ENCODE measurements around the gene RRAS.
"Not testable (repeated sequence)": the region's sequence is repeated elsewhere in the genome, so short reads cannot be mapped to it uniquely, and the experiment has no call there.

Gene RRAS

GRCh38 chr19:49637821-49638738 lies 1.9 kb downstream of the RRAS start:
- DNase-seq = peak; percentile 77
- in situ Hi-C loops (cut with HindIII; ENCODE audit: low pct_ligation_motif_present, low pct_unique_long_range_greater_than_20kb, low sequenced_read_pairs) = no loop called here

- in situ Hi-C loops (cut with HindIII; ENCODE audit: low pct_ligation_motif_present, low pct_unique_long_range_greater_than_20kb, low sequenced_read_pairs) = no loop called here
- no peak for DNase-seq
These were observed 3.6 kb downstream of the RRAS start for GRCh38 chr19:49636233-49636932.

- in situ Hi-C loops (cut with HindIII; ENCODE audit: low pct_ligation_motif_present, low pct_unique_long_range_greater_than_20kb, low sequenced_read_pairs) = no loop called here
- peak; percentile 8 for DNase-seq
These were observed 4.3 kb downstream of the RRAS start for GRCh38 chr19:49635530-49636232.

- in situ Hi-C loops (cut with HindIII; ENCODE audit: low pct_ligation_motif_present, low pct_unique_long_range_greater_than_20kb, low sequenced_read_pairs); DNase-seq: not testable (repeated sequence)
These were observed 6.7 kb downstream of the RRAS start for GRCh38 chr19:49633273-49633672.

- DNase-seq = no peak
- in situ Hi-C loops (cut with HindIII; ENCODE audit: low pct_ligation_motif_present, low pct_unique_long_range_greater_than_20kb, low sequenced_read_pairs) = no loop called here
These were observed 7.4 kb downstream of the RRAS start for GRCh38 chr19:49632576-49632975.

- in situ Hi-C loops (cut with HindIII; ENCODE audit: low pct_ligation_motif_present, low pct_unique_long_range_greater_than_20kb, low sequenced_read_pairs) = no loop called here
- no peak for DNase-seq
These were observed 8.2 kb downstream of the RRAS start for GRCh38 chr19:49631610-49632192.

- in situ Hi-C loops (cut with HindIII; ENCODE audit: low pct_ligation_motif_present, low pct_unique_long_range_greater_than_20kb, low sequenced_read_pairs) = no loop called here
- no peak for DNase-seq
These were observed 8.8 kb downstream of the RRAS start for GRCh38 chr19:49631014-49631588.

- DNase-seq = no peak
- in situ Hi-C loops (cut with HindIII; ENCODE audit: low pct_ligation_motif_present, low pct_unique_long_range_greater_than_20kb, low sequenced_read_pairs) = no loop called here
These were observed 10.3 kb downstream of the RRAS start for GRCh38 chr19:49629659-49630058.

- DNase-seq = no peak
- in situ Hi-C loops (cut with HindIII; ENCODE audit: low pct_ligation_motif_present, low pct_unique_long_range_greater_than_20kb, low sequenced_read_pairs) = no loop called here
These were observed 13.7 kb downstream of the RRAS start for GRCh38 chr19:49626226-49626625.

GRCh38 chr19:49624967-49625910 lies 14.7 kb downstream of the RRAS start:
- in situ Hi-C loops (cut with HindIII; ENCODE audit: low pct_ligation_motif_present, low pct_unique_long_range_greater_than_20kb, low sequenced_read_pairs) = no loop called here
- DNase-seq = no peak

- in situ Hi-C loops (cut with HindIII; ENCODE audit: low pct_ligation_motif_present, low pct_unique_long_range_greater_than_20kb, low sequenced_read_pairs); DNase-seq: not testable (repeated sequence)
These were observed 22.1 kb downstream of the RRAS start for GRCh38 chr19:49617860-49618259.

GRCh38 chr19:49616945-49617344 lies 23.0 kb downstream of the RRAS start:
- in situ Hi-C loops (cut with HindIII; ENCODE audit: low pct_ligation_motif_present, low pct_unique_long_range_greater_than_20kb, low sequenced_read_pairs) = no loop called here
- DNase-seq = no peak

GRCh38 chr19:49616532-49616931 lies 23.4 kb downstream of the RRAS start:
- in situ Hi-C loops (cut with HindIII; ENCODE audit: low pct_ligation_motif_present, low pct_unique_long_range_greater_than_20kb, low sequenced_read_pairs) = no loop called here
- no peak for DNase-seq

- no peak for DNase-seq
- in situ Hi-C loops (cut with HindIII; ENCODE audit: low pct_ligation_motif_present, low pct_unique_long_range_greater_than_20kb, low sequenced_read_pairs) = no loop called here
These were observed 24.1 kb downstream of the RRAS start for GRCh38 chr19:49615861-49616260.

- DNase-seq = peak; percentile 39
- in situ Hi-C loops (cut with HindIII; ENCODE audit: low pct_ligation_motif_present, low pct_unique_long_range_greater_than_20kb, low sequenced_read_pairs) = no loop called here
These were observed 25.7 kb downstream of the RRAS start for GRCh38 chr19:49614096-49614833.

GRCh38 chr19:49613374-49613773 lies 26.6 kb downstream of the RRAS start:
- in situ Hi-C loops (cut with HindIII; ENCODE audit: low pct_ligation_motif_present, low pct_unique_long_range_greater_than_20kb, low sequenced_read_pairs) = no loop called here
- DNase-seq = no peak

- no peak for DNase-seq
- in situ Hi-C loops (cut with HindIII; ENCODE audit: low pct_ligation_motif_present, low pct_unique_long_range_greater_than_20kb, low sequenced_read_pairs) = no loop called here
These were observed 30.3 kb downstream of the RRAS start for GRCh38 chr19:49609499-49610092.

All from ACHN (cell line).